LNCaP clone FGC (cell line): Measurements from ENCODE around the gene HOXB4.

Source experiments
- DNase-seq: peaks from one replicate; pipeline ENCODE4 v3.0.0-alpha.2; 2011; ENCODE audit warnings: low read depth
- H3K4me3 ChIP-seq: 2 replicates; pipeline ENCODE4 v1.5.1; 2011; ENCODE audit warnings: mild to moderate bottlenecking, low read depth, low read length, control low read depth
- CTCF ChIP-seq: IDR thresholded peaks from 2 replicates; pipeline ENCODE4 v1.5.1; 2012; ENCODE audit warnings: mild to moderate bottlenecking; ENCODE audit not compliant: control insufficient read depth, insufficient read depth; ENCODE audit errors: extremely low read depth

Gene HOXB4

GRCh38 chr17:48551214-48551555 lies 27.0 kb downstream of the HOXB4 start:
- TF ChIP-seq CTCF = no peak

GRCh38 chr17:48550502-48551213 lies 27.5 kb downstream of the HOXB4 start:
- no peak for DNase-seq
- TF ChIP-seq CTCF = no peak
- H3K4me3 ChIP-seq = no peak overlapping the region

More at GRCh38 chr17:48551214-48551555, 27.0 kb downstream of the HOXB4 start:
- no peak overlapping the region for H3K4me3 ChIP-seq
- DNase-seq = no peak

GRCh38 chr17:48549914-48550501 lies 28.1 kb downstream of the HOXB4 start:
- no peak for TF ChIP-seq CTCF
- H3K4me3 ChIP-seq = no peak overlapping the region
- DNase-seq = no peak

GRCh38 chr17:48549281-48549630 lies 28.9 kb downstream of the HOXB4 start:
- no peak overlapping the region for H3K4me3 ChIP-seq
- no peak for TF ChIP-seq CTCF
- DNase-seq = no peak

GRCh38 chr17:48548523-48549280 lies 29.4 kb downstream of the HOXB4 start:
- DNase-seq = no peak
- no peak for TF ChIP-seq CTCF
- H3K4me3 ChIP-seq = no peak overlapping the region

- no peak for TF ChIP-seq CTCF
- H3K4me3 ChIP-seq = peak overlapping the region; percentile 25
- no peak for DNase-seq
Observed at GRCh38 chr17:48547808-48548522, 30.2 kb downstream of the HOXB4 start.
